Epithelial cell of proximal tubule (primary cell): ENCODE measurements around the gene FBXO33. TPM values are rescaled to one million over a fixed set of nuclear protein-coding genes. Genes with fewer than 3 reads are reported as not detected.
A peak's percentile ranks its signal among the peaks of the same experiment; 100 is the strongest.

Source experiments
- DNase-seq: peaks from one replicate; pipeline ENCODE4 v3.0.0-alpha.2; 2011; ENCODE audit warnings: low read depth
- H3K4me3 ChIP-seq: 2 replicates; pipeline ENCODE4 v1.5.1; 2011; ENCODE audit warnings: low read depth, mild to moderate bottlenecking, low read length
- total RNA-seq: library from RNA; depleted of rRNA; stranded (reverse); fragments of >200 nt; gene quantifications from 2 replicates; pipeline ENCODE4 v1.2.3, GENCODE V29; 2015
- TF ChIP-seq, protein P1 (sequence below): conservative IDR thresholded peaks from 2 replicates; pipeline ENCODE4 v1.5.1; 2012; ENCODE audit warnings: low read depth, mild to moderate bottlenecking, low read length

The FBXO33 gene
- total RNA-seq, 1 donor from 2014 or later: 14.4 TPM

DNA sequence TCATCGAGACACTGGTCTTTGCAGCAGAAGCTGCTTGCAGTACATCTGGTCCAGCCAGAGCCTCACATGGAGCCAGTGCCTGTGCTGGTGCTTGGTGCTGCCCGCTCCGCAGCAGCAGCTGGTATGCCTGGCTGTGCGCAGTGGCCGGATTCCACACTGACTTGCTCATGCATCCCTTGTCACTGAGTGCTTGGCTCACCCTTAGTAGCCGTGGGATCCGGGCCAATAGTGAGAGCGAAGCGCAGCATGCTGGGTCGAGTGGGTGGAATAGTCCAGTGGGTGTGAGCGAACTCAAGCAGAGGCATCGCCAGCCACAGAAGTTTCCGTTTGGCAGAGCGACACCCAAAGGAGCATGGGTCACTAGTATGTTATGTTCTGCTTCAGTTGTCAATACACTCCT is 10.1 kb upstream of the FBXO33 start:
- DNase-seq: no peak
- TF ChIP-seq, protein P1, sequence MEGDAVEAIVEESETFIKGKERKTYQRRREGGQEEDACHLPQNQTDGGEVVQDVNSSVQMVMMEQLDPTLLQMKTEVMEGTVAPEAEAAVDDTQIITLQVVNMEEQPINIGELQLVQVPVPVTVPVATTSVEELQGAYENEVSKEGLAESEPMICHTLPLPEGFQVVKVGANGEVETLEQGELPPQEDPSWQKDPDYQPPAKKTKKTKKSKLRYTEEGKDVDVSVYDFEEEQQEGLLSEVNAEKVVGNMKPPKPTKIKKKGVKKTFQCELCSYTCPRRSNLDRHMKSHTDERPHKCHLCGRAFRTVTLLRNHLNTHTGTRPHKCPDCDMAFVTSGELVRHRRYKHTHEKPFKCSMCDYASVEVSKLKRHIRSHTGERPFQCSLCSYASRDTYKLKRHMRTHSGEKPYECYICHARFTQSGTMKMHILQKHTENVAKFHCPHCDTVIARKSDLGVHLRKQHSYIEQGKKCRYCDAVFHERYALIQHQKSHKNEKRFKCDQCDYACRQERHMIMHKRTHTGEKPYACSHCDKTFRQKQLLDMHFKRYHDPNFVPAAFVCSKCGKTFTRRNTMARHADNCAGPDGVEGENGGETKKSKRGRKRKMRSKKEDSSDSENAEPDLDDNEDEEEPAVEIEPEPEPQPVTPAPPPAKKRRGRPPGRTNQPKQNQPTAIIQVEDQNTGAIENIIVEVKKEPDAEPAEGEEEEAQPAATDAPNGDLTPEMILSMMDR: no peak
- H3K4me3 ChIP-seq: no peak overlapping the region

DNA sequence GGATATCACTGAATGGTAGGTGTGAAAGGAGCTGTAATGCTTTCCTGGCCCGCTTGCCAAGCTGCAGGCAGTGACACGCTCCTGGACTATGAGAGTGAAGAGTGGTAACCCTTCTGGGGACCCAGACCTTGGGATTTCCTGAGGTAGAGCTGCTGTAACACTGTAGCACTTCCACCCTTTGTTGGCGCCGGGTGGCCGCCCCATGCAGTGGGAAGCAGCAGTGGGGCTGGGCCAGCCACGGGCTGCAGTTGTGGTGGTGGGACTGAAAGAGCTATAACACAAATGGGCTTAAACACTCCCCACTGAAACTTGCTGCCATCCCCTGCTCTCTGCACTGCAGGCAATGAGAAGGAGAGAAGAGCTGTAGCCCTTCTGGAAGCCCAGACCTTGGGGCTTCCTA is 9.6 kb upstream of the FBXO33 start:
- TF ChIP-seq, protein P1: no peak
- DNase-seq: no peak
- no peak overlapping the region for H3K4me3 ChIP-seq

DNA sequence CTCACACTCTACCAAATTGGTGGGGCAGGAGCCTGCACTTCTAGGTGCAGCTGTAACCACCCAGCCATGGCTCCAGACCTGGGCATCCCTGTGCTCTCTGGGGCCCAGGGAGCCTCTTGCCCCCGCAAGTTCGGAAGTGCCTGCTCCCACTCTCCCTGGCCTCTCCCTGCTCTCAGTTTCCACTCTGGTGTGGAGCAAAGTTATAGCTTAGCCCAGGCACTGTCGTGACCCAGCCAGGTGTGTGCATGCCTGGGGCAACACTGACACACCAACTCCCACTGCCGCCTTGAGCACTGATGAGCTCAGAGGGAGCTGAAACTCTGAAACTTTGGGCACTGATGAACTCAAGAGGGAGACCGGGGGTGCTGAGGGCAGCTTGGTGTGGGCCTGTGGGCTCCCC is 8.7 kb upstream of the FBXO33 start:
- DNase-seq: no peak
- TF ChIP-seq, protein P1: no peak
- no peak overlapping the region for H3K4me3 ChIP-seq

DNA sequence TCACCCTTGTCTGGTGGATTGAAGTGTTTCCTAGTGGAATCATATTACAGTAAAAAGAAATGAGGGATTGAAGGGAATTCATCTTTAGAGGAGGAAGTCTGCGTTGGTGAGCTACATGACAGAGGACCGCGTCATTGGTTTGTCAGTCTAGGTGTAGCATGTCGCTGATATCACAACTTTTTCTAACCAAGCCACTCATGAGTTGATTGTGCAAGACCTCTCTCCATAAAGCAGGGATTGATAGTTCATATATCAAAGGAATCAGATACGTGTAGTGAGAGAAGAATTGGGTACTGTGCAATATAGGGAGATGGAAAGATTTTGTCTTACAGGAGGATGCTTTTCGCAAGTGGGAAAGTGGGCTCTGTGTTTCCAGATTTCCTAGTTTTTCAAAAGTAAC is 3.0 kb upstream of the FBXO33 start:
- no peak for DNase-seq
- H3K4me3 ChIP-seq: no peak overlapping the region
- TF ChIP-seq, protein P1: no peak

DNA sequence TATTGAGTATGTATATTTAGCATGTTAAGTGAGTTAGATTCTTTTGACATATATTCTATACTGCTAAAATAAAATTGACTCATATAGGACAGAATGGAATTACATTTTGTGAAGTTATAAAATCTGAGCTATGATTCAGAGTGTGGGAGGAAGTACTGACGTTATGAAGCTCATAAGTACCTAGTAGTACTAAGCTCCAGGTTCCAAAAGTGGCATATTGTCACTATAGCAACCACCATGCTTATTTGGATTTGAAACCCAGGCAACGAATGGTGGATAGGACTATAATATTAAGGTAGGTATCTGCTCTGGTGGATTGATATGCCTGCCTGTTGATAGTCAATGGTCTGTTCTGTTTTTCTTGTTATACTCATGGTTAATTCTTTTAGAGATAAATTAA is 2.2 kb upstream of the FBXO33 start:
- H3K4me3 ChIP-seq: no peak overlapping the region
- TF ChIP-seq, protein P1: no peak
- no peak for DNase-seq

DNA sequence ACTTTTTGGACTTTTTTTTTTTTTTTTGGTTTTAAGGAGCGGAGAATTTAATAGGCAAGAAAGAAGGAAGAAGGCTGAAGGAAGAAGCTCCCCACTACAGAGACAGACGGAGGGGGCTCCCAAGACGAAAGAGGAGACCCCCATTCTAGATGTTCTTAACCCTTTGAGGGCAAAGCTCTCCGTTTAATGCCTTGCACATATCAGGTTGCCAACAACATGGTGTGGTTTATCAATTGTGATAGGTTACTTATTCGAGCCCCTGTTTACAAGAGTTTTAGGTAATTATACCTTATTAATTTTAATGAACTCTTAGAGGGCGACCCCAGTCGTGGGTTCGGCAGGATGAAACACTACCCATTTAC is 1.2 kb upstream of the FBXO33 start:
- H3K4me3 ChIP-seq: peak overlapping the region; percentile 77
- TF ChIP-seq, protein P1: no peak
- DNase-seq: no peak

DNA sequence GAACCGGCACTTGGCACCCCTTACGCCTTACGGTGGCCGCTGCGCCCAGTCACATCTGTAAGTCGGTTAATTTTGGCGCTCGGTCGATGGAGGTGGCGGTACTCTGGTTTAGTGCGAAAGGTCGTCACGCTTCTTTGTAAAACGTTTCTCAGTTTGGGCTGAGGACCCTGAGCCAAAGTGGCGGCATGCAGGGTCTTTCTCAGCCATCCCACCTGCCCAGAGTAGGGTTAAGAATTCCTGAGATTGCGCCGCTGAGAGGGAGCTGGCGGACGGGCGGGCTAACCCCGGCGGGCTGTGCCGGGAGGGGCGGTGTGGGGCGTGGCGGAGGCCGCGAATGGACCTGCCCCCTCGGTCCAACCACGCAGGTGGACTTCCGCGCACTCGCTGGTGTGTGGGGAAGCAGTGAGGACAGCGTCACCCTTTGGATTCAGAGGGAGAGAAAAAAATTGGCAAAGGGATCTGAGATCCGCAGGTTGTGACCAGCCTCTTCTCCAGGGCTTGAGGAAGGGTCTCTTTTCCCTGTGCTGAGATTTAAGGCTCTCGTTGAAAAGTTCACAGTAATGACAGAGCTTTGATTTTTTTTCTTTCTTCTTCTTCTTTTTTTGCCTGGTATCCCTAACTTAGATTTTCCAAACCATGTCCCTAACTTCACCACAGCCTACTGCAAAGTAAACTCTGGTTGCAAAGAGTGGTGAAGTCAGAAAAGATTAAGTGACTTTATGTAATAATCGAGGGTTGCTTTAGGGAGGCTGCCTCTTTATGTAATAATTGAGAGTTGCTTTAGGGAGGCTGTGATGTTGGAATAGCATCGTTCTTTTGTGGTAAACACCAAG is 602 bp upstream of the FBXO33 start:
- H3K4me3 ChIP-seq: peak overlapping the region; percentile 77
- TF ChIP-seq, protein P1: peak; percentile 30
- DNase-seq: peak; percentile 56
